Smooth muscle cell (in vitro differentiated cells): Measurements from ENCODE around the gene PRAMEF1. TPM values are rescaled to one million over a fixed set of nuclear protein-coding genes. Genes with fewer than 3 reads are reported as not detected.
"Not testable (repeated sequence)": the region's sequence is repeated elsewhere in the genome, so short reads cannot be mapped to it uniquely, and the experiment has no call there.

Experiments used
- DNase-seq: peaks from one replicate; lab custom pipeline; 2025; ENCODE audit not compliant: unreplicated experiment; lab: John Stamatoyannopoulos, UW
- H2AFZ ChIP-seq: fragments of 200-600 bp; sonication (generic); 2 replicates; pipeline ENCODE4 v1.6.0; 2016; ENCODE audit warnings: antibody characterized with exemption, low read depth, mild to moderate bottlenecking
- H3F3A ChIP-seq: fragments of 200-600 bp; sonication (generic); 2 replicates; pipeline ENCODE4 v1.6.0; 2017; ENCODE audit warnings: antibody characterized with exemption, low read depth
- H3K27ac ChIP-seq: fragments of 200-600 bp; sonication (generic); 2 replicates; pipeline ENCODE4 v1.5.1; 2016; ENCODE audit warnings: low read depth, mild to moderate bottlenecking
- H3K27me3 ChIP-seq: fragments of 200-600 bp; sonication (generic); 2 replicates; pipeline ENCODE4 v1.6.1; 2016; ENCODE audit warnings: low read depth, mild to moderate bottlenecking
- H3K36me3 ChIP-seq: fragments of 200-600 bp; sonication (generic); 2 replicates; pipeline ENCODE4 v1.5.1; 2016; ENCODE audit warnings: low read depth
- H3K4me1 ChIP-seq: fragments of 200-600 bp; sonication (generic); 2 replicates; pipeline ENCODE4 v1.5.1; 2016; ENCODE audit warnings: low read depth
- H3K4me2 ChIP-seq: fragments of 200-600 bp; sonication (generic); 2 replicates; pipeline ENCODE4 v1.6.0; 2016; ENCODE audit warnings: mild to moderate bottlenecking
- H3K4me3 ChIP-seq: fragments of 200-600 bp; sonication (generic); 2 replicates; pipeline ENCODE4 v1.5.1; 2016; ENCODE audit warnings: mild to moderate bottlenecking
- H3K79me2 ChIP-seq: fragments of 200-600 bp; sonication (generic); 2 replicates; pipeline ENCODE4 v1.6.0; 2016; ENCODE audit warnings: low read depth, mild to moderate bottlenecking
- H3K9ac ChIP-seq: fragments of 200-600 bp; sonication (generic); 2 replicates; pipeline ENCODE4 v1.6.0; 2016; ENCODE audit warnings: low read depth
- H3K9me3 ChIP-seq: fragments of 200-600 bp; sonication (generic); replicated peaks from 2 replicates; pipeline ENCODE4 v1.5.1; 2016; ENCODE audit warnings: low read depth
- H4K20me1 ChIP-seq: fragments of 200-600 bp; sonication (generic); 2 replicates; pipeline ENCODE4 v1.6.0; 2016; ENCODE audit warnings: low read depth
- WGBS: methylation state at CpG from one replicate; pipeline ENCODE4 v1.1.7; 2016; ENCODE audit warnings: low lambda C conversion rate; 5-methylcytosine and 5-hydroxymethylcytosine counted together
- polyA plus RNA-seq: library from polyadenylated mRNA; unstranded; fragments of >200 nt; fragmentation: Nextera tagmentation; extraction: Ambion mirVana; gene quantifications from 2 replicates; pipeline ENCODE4 v1.2.1, GENCODE V29; 2016
- total RNA-seq: library from RNA; depleted of rRNA; stranded (reverse); fragments of >200 nt; gene quantifications from 2 replicates; pipeline ENCODE4 v1.2.3, GENCODE V29; 2014
- TF ChIP-seq, protein P1 (sequence below): fragments of 200-600 bp; sonication (generic); IDR thresholded peaks from 2 replicates; pipeline ENCODE4 v1.5.1; 2017; ENCODE audit warnings: borderline replicate concordance, mild to moderate bottlenecking, antibody characterized with exemption; ENCODE audit not compliant: insufficient read depth, poor library complexity, severe bottlenecking

The PRAMEF1 gene
- not detected in 2 replicates for total RNA-seq
- polyA plus RNA-seq: not detected in 2 replicates

DNA sequence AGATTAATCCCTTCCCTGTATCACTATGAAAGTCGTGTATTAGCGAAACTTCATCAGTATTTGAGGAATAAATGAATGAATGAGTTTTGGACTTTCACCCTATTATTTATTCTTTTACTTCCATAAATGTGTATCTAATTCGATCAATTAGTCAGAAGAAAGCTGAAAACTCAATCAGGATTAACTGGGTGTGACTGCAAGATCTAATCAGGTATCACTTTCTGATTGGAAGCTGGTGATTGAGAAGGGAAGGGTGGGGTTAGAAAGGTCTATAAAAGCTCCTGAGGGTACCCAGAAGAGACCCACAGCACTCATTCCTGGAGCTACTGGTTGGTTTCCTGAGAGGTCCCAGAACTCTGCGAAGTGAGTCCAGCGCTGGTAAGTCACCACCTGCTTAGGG is at the start of gene PRAMEF1:
PRAMEF1 (plus strand) TSS at position 301 of the 400 bp plus-strand sequence. CDS start 1,831 bp downstream, outside the sequence.
- H3K4me3 ChIP-seq, H3K36me3 ChIP-seq, H3K9ac ChIP-seq, H3K27me3 ChIP-seq, DNase-seq, H3K9me3 ChIP-seq, H3K4me2 ChIP-seq, H3K27ac ChIP-seq, H3K4me1 ChIP-seq, H2AFZ ChIP-seq, H4K20me1 ChIP-seq, H3K79me2 ChIP-seq, H3F3A ChIP-seq: not testable (repeated sequence)
- 78% methylated on average over 5 of the region's 5 CpGs for WGBS

DNA sequence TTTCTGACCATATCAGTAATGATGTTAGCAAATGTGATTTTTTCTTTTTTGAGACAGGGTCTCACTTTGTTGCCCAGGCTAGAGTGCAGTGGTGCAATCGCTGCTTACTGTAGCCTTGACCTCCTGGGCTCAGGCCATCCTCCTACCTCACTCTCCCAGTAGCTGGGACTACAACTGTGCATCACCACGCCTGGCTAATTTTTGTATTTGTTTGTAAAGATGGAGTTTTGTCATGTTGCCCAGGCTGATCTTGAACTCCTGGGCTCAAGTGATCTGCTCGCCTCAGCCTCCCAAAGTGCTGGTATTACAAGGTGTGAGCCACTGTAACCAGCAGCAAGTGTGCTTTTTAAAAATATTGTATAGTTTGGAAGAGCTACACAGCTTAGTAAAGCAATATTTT is 49.3 kb upstream of the PRAMEF1 start:
- Histone ChIP-seq H3K4me1 (no peaks in the 10 kb centered on the region), H3F3A (no peaks in the 10 kb centered on the region), H3K9ac (no peak overlapping the region), H3K4me2 (no peak overlapping the region), H4K20me1 (no peaks in the 10 kb centered on the region), H3K36me3 (no peaks in the 10 kb centered on the region), H3K4me3 (no peak overlapping the region), H3K27ac (no peak overlapping the region), H3K9me3 (no peaks in the 10 kb centered on the region), H3K79me2 (no peaks in the 10 kb centered on the region), H3K27me3 (no peaks in the 10 kb centered on the region), H2AFZ (no peak overlapping the region)
- DNase-seq: no peak
- 86% methylated on average over 3 of the region's 3 CpGs for WGBS
- TF ChIP-seq, protein P1, sequence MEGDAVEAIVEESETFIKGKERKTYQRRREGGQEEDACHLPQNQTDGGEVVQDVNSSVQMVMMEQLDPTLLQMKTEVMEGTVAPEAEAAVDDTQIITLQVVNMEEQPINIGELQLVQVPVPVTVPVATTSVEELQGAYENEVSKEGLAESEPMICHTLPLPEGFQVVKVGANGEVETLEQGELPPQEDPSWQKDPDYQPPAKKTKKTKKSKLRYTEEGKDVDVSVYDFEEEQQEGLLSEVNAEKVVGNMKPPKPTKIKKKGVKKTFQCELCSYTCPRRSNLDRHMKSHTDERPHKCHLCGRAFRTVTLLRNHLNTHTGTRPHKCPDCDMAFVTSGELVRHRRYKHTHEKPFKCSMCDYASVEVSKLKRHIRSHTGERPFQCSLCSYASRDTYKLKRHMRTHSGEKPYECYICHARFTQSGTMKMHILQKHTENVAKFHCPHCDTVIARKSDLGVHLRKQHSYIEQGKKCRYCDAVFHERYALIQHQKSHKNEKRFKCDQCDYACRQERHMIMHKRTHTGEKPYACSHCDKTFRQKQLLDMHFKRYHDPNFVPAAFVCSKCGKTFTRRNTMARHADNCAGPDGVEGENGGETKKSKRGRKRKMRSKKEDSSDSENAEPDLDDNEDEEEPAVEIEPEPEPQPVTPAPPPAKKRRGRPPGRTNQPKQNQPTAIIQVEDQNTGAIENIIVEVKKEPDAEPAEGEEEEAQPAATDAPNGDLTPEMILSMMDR: no peak

DNA sequence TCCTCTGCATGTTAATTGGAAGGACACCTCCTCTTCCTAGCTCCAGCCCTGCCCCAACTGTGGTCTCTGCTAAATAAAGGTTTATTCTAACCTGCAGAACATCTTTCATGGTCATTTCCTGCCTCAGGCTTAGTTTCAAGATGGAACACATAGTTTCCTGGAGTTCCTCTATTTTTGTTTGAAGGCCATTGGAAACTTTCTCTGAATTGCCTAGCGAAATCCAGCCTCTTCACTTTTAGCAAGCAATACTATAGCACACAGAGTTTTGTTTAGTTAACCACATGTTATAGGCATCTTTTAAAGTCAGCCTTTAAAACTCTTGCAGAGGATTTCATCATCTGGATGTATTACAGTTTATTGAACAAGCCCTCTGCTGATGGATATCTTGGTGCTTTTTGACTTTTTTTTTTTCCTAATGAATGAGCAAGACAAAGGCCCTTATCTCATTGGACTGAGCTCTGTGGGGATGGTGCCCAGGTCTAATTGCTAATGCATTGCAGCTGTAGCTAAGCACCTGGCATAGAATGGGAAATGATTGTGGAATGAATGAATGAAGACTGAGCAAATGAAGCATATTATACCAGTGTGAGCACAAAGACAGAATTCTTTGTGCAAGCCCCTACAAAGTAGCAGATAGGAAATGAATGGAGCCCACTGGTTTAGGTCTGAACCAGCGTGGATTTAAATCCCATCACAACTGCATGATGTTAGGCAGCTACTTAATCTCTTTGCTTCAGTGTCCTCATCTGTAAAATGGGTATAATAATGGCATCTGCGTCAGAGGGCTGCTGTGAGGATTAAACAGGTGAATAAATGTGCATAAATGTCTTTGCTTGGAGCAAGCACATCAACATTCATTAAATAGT is 45.8 kb upstream of the PRAMEF1 start:
- Histone ChIP-seq H3K27ac (no peak overlapping the region), H3F3A (no peaks in the 10 kb centered on the region), H3K36me3 (no peaks in the 10 kb centered on the region), H3K9me3 (peaks cover 3% of the 10 kb centered on the region), H3K4me3 (no peak overlapping the region), H3K4me1 (no peaks in the 10 kb centered on the region), H3K27me3 (no peaks in the 10 kb centered on the region), H3K9ac (no peak overlapping the region), H3K4me2 (no peak overlapping the region), H3K79me2 (no peaks in the 10 kb centered on the region), H2AFZ (no peak overlapping the region), H4K20me1 (no peaks in the 10 kb centered on the region)
- TF ChIP-seq, protein P1: no peak
- WGBS: 84% methylated on average over 3 of the region's 3 CpGs
- DNase-seq: no peak

DNA sequence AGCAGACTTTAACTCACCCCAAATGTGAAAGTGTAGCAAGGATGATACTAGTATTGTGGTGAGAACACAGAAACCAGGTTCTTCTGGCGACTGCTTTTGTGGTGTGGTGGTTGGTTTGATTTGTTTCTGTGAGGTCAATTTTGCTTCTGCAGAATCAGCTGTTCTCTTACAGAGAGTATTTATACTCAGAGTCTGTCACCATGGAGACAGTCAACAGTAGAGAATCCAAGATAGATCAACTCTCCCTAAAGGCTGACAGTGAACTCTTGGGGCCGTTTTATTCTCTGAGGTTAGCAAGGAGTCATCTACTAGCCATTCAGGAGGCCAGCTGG is 45.2 kb upstream of the PRAMEF1 start, which contains the start of gene CFAP107:
CFAP107 (plus strand) TSS at position 209 of the 332 bp plus-strand sequence. CDS start 231 bp downstream, outside the sequence.
- Histone ChIP-seq H3K36me3 (no peaks in the 10 kb centered on the region), H3K27ac (no peak within 1 kb of the TSS), H4K20me1 (no peaks in the 10 kb centered on the region), H3K4me3 (no peak within 1 kb of the TSS), H3F3A (no peaks in the 10 kb centered on the region), H3K4me1 (no peaks in the 10 kb centered on the region), H3K9me3 (peaks cover 3% of the 10 kb centered on the region), H2AFZ (no peak within 1 kb of the TSS), H3K9ac (no peak within 1 kb of the TSS), H3K79me2 (no peaks in the 10 kb centered on the region), H3K4me2 (no peak within 1 kb of the TSS), H3K27me3 (no peaks in the 10 kb centered on the region)
- WGBS: 72% methylated on average over 2 of the region's 2 CpGs
- no peak for DNase-seq
- TF ChIP-seq, protein P1: no peak
